Fibroblast of villous mesenchyme (primary cell): ENCODE results near the gene MSH5. TPM values are rescaled to one million over a fixed set of nuclear protein-coding genes. Genes with fewer than 3 reads are reported as not detected.

Source experiments
- DNase-seq: peaks from one replicate; pipeline ENCODE4 v3.0.0-alpha.2; 2010; ENCODE audit warnings: low read depth
- H3K4me3 ChIP-seq: 2 replicates; pipeline ENCODE4 v1.5.1; 2011; ENCODE audit warnings: low read depth, mild to moderate bottlenecking, low read length
- CTCF ChIP-seq: IDR thresholded peaks from 2 replicates; pipeline ENCODE4 v1.5.1; 2012; ENCODE audit warnings: low read depth, mild to moderate bottlenecking, low read length; ENCODE audit not compliant: insufficient read depth
- total RNA-seq: library from RNA; depleted of rRNA; stranded (reverse); fragments of >200 nt; gene quantifications from 2 replicates; pipeline ENCODE4 v1.2.3, GENCODE V29; 2012

Gene MSH5
- total RNA-seq, 1 donor, result 9.5 TPM

- no peak for TF ChIP-seq CTCF
- no peak for DNase-seq
- no peak overlapping the region for H3K4me3 ChIP-seq
Observed at GRCh38 chr6:31758281-31758680, 18.5 kb downstream of the MSH5 start.

- no peak for TF ChIP-seq CTCF
- H3K4me3 ChIP-seq, result no peak overlapping the region
- DNase-seq, result no peak
Observed at GRCh38 chr6:31760790-31761189, 21.0 kb downstream of the MSH5 start.

- DNase-seq, result no peak
- TF ChIP-seq CTCF, result no peak
- H3K4me3 ChIP-seq, result no peak overlapping the region
Observed at GRCh38 chr6:31761343-31761742, 21.5 kb downstream of the MSH5 start.

- TF ChIP-seq CTCF, result no peak
- H3K4me3 ChIP-seq, result no peak within 1 kb of the TSS
- DNase-seq, result no peak
Observed at GRCh38 chr6:31762356-31762755, 22.6 kb downstream of the MSH5 start, which contains the start of gene SAPCD1. TSS of gene SAPCD1 (plus strand) at chr6:31762656. CDS start at chr6:31763055, 399 bp downstream.

- DNase-seq, result no peak
- no peak overlapping the region for H3K4me3 ChIP-seq
- TF ChIP-seq CTCF, result no peak
Observed at GRCh38 chr6:31762878-31763618, 23.2 kb downstream of the MSH5 start.

- TF ChIP-seq CTCF, result no peak
- peak; percentile 46 for DNase-seq
- no peak overlapping the region for H3K4me3 ChIP-seq
Observed at GRCh38 chr6:31763619-31763940, 23.8 kb downstream of the MSH5 start.

- TF ChIP-seq CTCF, result no peak
- no peak overlapping the region for H3K4me3 ChIP-seq
- DNase-seq, result no peak
Observed at GRCh38 chr6:31764198-31764597, 24.4 kb downstream of the MSH5 start.
